ENCODE measurements around the gene KSR1.

DNA sequence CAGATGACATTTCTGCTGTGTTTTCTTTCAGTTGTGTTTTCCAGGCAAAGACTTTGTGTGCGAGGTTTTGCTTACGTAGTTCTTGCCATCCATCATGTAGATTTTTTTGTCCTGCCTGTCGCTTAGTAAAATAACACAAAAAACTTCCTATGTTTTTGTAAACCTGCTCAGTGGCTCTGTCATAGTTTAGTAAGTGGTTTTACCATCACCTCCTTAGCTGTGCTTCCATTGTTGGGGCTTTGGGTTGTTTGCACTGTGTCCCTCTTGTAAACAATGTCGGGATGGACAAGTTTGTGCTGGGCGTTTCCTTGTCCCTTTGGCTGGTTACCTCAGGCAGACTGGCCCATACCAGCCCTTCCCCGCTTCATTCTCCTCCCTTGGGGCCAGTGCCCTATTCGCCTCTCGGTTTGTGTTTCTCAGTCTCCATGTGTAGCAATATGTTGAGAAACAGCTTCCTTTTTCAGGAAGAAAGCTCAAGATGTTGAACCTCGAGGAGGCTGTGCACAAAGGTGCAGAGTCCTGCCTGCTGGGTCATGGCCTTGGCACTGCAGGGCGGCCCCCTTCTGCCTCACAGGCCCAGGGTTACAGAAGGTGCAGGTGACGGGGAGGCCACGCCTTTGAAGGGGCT is 74.6 kb downstream of the KSR1 start:
- TF ChIP-seq, protein P1, sequence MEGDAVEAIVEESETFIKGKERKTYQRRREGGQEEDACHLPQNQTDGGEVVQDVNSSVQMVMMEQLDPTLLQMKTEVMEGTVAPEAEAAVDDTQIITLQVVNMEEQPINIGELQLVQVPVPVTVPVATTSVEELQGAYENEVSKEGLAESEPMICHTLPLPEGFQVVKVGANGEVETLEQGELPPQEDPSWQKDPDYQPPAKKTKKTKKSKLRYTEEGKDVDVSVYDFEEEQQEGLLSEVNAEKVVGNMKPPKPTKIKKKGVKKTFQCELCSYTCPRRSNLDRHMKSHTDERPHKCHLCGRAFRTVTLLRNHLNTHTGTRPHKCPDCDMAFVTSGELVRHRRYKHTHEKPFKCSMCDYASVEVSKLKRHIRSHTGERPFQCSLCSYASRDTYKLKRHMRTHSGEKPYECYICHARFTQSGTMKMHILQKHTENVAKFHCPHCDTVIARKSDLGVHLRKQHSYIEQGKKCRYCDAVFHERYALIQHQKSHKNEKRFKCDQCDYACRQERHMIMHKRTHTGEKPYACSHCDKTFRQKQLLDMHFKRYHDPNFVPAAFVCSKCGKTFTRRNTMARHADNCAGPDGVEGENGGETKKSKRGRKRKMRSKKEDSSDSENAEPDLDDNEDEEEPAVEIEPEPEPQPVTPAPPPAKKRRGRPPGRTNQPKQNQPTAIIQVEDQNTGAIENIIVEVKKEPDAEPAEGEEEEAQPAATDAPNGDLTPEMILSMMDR (IDR thresholded peaks at IDR 0.05), result no peak
- no peak for TF ChIP-seq POLR2A (IDR thresholded peaks at IDR 0.05)
- no peak for TF ChIP-seq POLR2AphosphoS5 (IDR thresholded peaks at IDR 0.05; ENCODE audit: insufficient read depth in 1 of 2, low read depth in 1 of 2)

Measured in vagina (tissue), 2 donors.